MCF 10A (cell line): ENCODE results near the gene ZNF354C. TPM values are rescaled to one million over a fixed set of nuclear protein-coding genes. Genes with fewer than 3 reads are reported as not detected.

Experiments used
- BruUV-seq: library from RNA; stranded (reverse); fragments of 400-500 nt; replicated peaks from 2 replicates; lab custom pipeline; 2021; lab: Mats Ljungman, UMichigan
- CTCF ChIA-PET: fragments of 300-600 bp; sonication (Branson Sonifier 250); formaldehyde crosslinking; extraction: SDS; loops from one replicate; lab custom pipeline; 2021; ENCODE audit warnings: antibody characterized with exemption, inconsistent platforms; lab: Yijun Ruan, JAX
- POLR2A ChIA-PET: fragments of 300-600, 350-650 bp; sonication (Branson Sonifier 250); formaldehyde crosslinking; extraction: SDS; loops from one replicate; lab custom pipeline; 2020; ENCODE audit warnings: antibody characterized with exemption, inconsistent platforms; lab: Yijun Ruan, JAX
- DNase-seq: peaks from one replicate; pipeline ENCODE4 v3.0.0-alpha.2; 2018; ENCODE audit not compliant: unreplicated experiment
- H3K27ac Mint-ChIP-seq: one replicate; pipeline ENCODE4 v1.8.0; 2022; ENCODE audit warnings: mild to moderate bottlenecking, low read depth, mixed read lengths; ENCODE audit not compliant: unreplicated experiment
- H3K27me3 Mint-ChIP-seq: one replicate; pipeline ENCODE4 v1.8.0; 2022; ENCODE audit warnings: mixed read lengths; ENCODE audit not compliant: insufficient read depth, unreplicated experiment
- H3K36me3 Mint-ChIP-seq: one replicate; pipeline ENCODE4 v1.8.0; 2022; ENCODE audit warnings: mild to moderate bottlenecking, moderate library complexity, mixed read lengths; ENCODE audit not compliant: insufficient read depth, unreplicated experiment
- H3K4me1 Mint-ChIP-seq: one replicate; pipeline ENCODE4 v1.8.0; 2022; ENCODE audit warnings: mixed read lengths; ENCODE audit not compliant: insufficient read depth, unreplicated experiment
- H3K4me3 Mint-ChIP-seq: one replicate; pipeline ENCODE4 v1.8.0; 2022; ENCODE audit warnings: mild to moderate bottlenecking, moderate library complexity, mixed read lengths; ENCODE audit not compliant: unreplicated experiment
- H3K9me3 Mint-ChIP-seq: one replicate; pipeline ENCODE4 v1.8.0; 2022; ENCODE audit warnings: mixed read lengths; ENCODE audit not compliant: unreplicated experiment
- CTCF ChIP-seq: fragments of 200-600 bp; IDR thresholded peaks from one replicate; pipeline ENCODE4 v1.8.0; 2022; ENCODE audit warnings: antibody characterized with exemption, mild to moderate bottlenecking; ENCODE audit not compliant: unreplicated experiment
- intact Hi-C: fragments of 100-400 bp; cut with micrococcal nuclease; formaldehyde crosslinking; loops from 2 replicates; pipeline ENCODE4 v1.14.1; 2022
- total RNA-seq: library from RNA; stranded (reverse); gene quantifications from 2 replicates; pipeline ENCODE4 v1.2.3, GENCODE V29; 2022

Gene ZNF354C
- total RNA-seq, 1 experiment from 2014 or later, result 3.9 TPM

GRCh38 chr5:179127136-179128040 is 67.2 kb downstream of the ZNF354C start:
- H3K4me3 Mint-ChIP-seq, result no peak overlapping the region
- peaks cover 15% of the 10 kb centered on the region for H3K9me3 Mint-ChIP-seq

DNA sequence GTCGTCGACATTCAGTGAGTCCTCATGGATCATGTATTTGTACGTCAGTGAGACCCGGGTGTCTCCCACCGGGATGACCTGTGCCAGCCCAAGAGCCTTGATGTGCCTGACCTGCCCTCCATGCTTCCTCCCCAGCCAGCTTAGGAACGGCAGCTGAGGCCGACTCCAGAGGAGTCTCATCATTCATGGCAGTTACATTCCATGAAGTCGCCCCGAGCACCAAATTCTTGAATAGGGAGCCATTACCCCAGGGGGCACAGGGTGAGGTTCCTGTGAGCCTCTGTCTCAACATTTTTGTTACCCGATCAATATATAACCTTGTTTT is 67.8 kb downstream of the ZNF354C start:
- no peak overlapping the region for H3K4me3 Mint-ChIP-seq
- no peaks in the 10 kb centered on the region for H3K36me3 Mint-ChIP-seq
- peaks cover 21% of the 10 kb centered on the region for H3K9me3 Mint-ChIP-seq
- H3K27ac Mint-ChIP-seq, result no peak overlapping the region
- TF ChIP-seq CTCF, result no peak
- BruUV-seq, result no TSS peak
- no peaks in the 10 kb centered on the region for H3K27me3 Mint-ChIP-seq
- CTCF ChIA-PET, result no interaction called here
- DNase-seq, result no peak
- POLR2A ChIA-PET, result no interaction called here
- intact Hi-C loops, result no loop called here
- peaks cover 4% of the 10 kb centered on the region for H3K4me1 Mint-ChIP-seq

More at GRCh38 chr5:179127136-179128040, 67.2 kb downstream of the ZNF354C start:
- no peaks in the 10 kb centered on the region for H3K36me3 Mint-ChIP-seq
- no peaks in the 10 kb centered on the region for H3K4me1 Mint-ChIP-seq
- no peak for TF ChIP-seq CTCF
- no peak overlapping the region for H3K27ac Mint-ChIP-seq
- BruUV-seq, result no TSS peak
- DNase-seq, result no peak
- intact Hi-C loops, result no loop called here
- POLR2A ChIA-PET, result no interaction called here
- no peaks in the 10 kb centered on the region for H3K27me3 Mint-ChIP-seq
- CTCF ChIA-PET, result no interaction called here

GRCh38 chr5:179128976-179129375 is 68.8 kb downstream of the ZNF354C start:
- no TSS peak for BruUV-seq
- Mint-ChIP-seq H3K4me1 (peaks cover 4% of the 10 kb centered on the region), H3K36me3 (no peaks in the 10 kb centered on the region), H3K9me3 (peaks cover 26% of the 10 kb centered on the region), H3K27ac (no peak overlapping the region), H3K27me3 (no peaks in the 10 kb centered on the region), H3K4me3 (no peak overlapping the region)
- no peak for DNase-seq
- intact Hi-C loops, result no loop called here
- POLR2A ChIA-PET, result interaction anchor here (0.6 kb wide), 1 partner anchor 351 kb away, joined by 3 read pairs; no protein-coding TSS in a partner anchor
- CTCF ChIA-PET, result no interaction called here
- no peak for TF ChIP-seq CTCF

- Mint-ChIP-seq H3K36me3 (no peaks in the 10 kb centered on the region), H3K9me3 (peaks cover 31% of the 10 kb centered on the region), H3K27ac (no peak overlapping the region), H3K4me1 (peaks cover 4% of the 10 kb centered on the region), H3K27me3 (no peaks in the 10 kb centered on the region), H3K4me3 (no peak overlapping the region)
- TF ChIP-seq CTCF, result no peak
- no peak for DNase-seq
- ChIA-PET CTCF (interaction anchor here (0.6 kb wide), 1 partner anchor 241 kb away, joined by 3 read pairs; no protein-coding TSS in a partner anchor), POLR2A (no interaction called here)
- intact Hi-C loops, result no loop called here
- no TSS peak for BruUV-seq
Measured at GRCh38 chr5:179129607-179130071, 69.5 kb downstream of the ZNF354C start.
